Aorta (tissue), 5 donors: Measurements from ENCODE around the gene ESRP2. TPM values are rescaled to one million over a fixed set of nuclear protein-coding genes. Genes with fewer than 3 reads are reported as not detected.

Experiments
- ATAC-seq: fragments of 200-7000 bp; cut with Tn5 transposase; one replicate; pipeline ENCODE4 v1.9.1; 2022; ENCODE audit warnings: moderate library complexity; ENCODE audit not compliant: low FRiP score
- DNase-seq, 2 donors: peaks; one replicate each; pipeline ENCODE4 v3.0.0-alpha.2; 2020
- H3K27ac ChIP-seq, 2 donors: one replicate each; pipeline ENCODE4 v1.5.1; 2013; ENCODE audit warnings: low read length in 2 of 2, mild to moderate bottlenecking in 2 of 2, moderate library complexity in 2 of 2, control low read depth in 1 of 2, inconsistent platforms in 1 of 2, low read depth in 1 of 2
- H3K27me3 ChIP-seq, 2 donors: one replicate each; pipeline ENCODE4 v1.6.1; 2013; ENCODE audit warnings: control low read depth in 1 of 2, low read length in 1 of 2, mild to moderate bottlenecking in 1 of 2, moderate library complexity in 1 of 2; ENCODE audit not compliant: insufficient read depth in 2 of 2, control insufficient read depth in 1 of 2
- H3K36me3 ChIP-seq, 2 donors: one replicate each; pipeline ENCODE4 v1.6.1; 2013; ENCODE audit warnings: control low read depth in 1 of 2, low read length in 1 of 2, mild to moderate bottlenecking in 1 of 2; ENCODE audit not compliant: insufficient read depth in 2 of 2, control insufficient read depth in 1 of 2
- H3K4me1 ChIP-seq, 2 donors: one replicate each; pipeline ENCODE4 v1.6.1; 2013; ENCODE audit warnings: low read length in 2 of 2, control low read depth in 1 of 2, mild to moderate bottlenecking in 1 of 2, moderate library complexity in 1 of 2; ENCODE audit not compliant: insufficient read depth in 2 of 2, control insufficient read depth in 1 of 2
- H3K4me3 ChIP-seq, 2 donors: one replicate each; pipeline ENCODE4 v1.5.1; 2013; ENCODE audit warnings: low read length in 2 of 2, control low read depth in 1 of 2, mild to moderate bottlenecking in 1 of 2
- H3K9me3 ChIP-seq: one replicate; pipeline ENCODE4 v1.6.1; 2013; ENCODE audit warnings: mild to moderate bottlenecking, low read length; ENCODE audit not compliant: control insufficient read depth
- WGBS, 2 donors: extraction: QIAGEN DNeasy Blood & Tissue Kit; methylation state at CpG; one replicate each; pipeline ENCODE4 v1.1.7; 2013; 5-methylcytosine and 5-hydroxymethylcytosine counted together
- intact Hi-C, 2 donors: fragments of 100-400 bp; cut with DNase I; formaldehyde crosslinking; loops; one replicate each; pipeline versions ENCODE4 v1.14.2 to v1.15.0; 2022
- microRNA-seq, 2 donors: library from miRNA; unstranded; fragments of <30 nt; microRNA quantifications; one replicate each; pipeline ENCODE4 v1.2.0, GENCODE V29; 2020
- polyA plus RNA-seq, 2 donors: library from polyadenylated mRNA; stranded (reverse); fragments of 200-250 nt; gene quantifications; one replicate each; pipeline ENCODE4 v1.2.3, GENCODE V29; 2013
- total RNA-seq, 2 donors: library from RNA; stranded (reverse); fragmentation: NEBNext Ultra II Directional; extraction: Animal tissue kit (Norgen Biotek cat#: 25700); gene quantifications; one replicate each; pipeline ENCODE4 v1.2.1, GENCODE V29; 2021
- donor health status: healthy with polysubstance abuse.
- donor health status: Bipolar disorder and iron deficiency.
- donor health status: DM: no; HTN: no; CAD: no.
- donor health status: DM: no; HTN: no; CAD: no.
- donor health status: DM: yes; HTN: yes; CAD: no.

The ESRP2 gene
- total and polyA plus RNA-seq, 4 donors: 0.03 to 2.3 (median 0.48) TPM

DNA sequence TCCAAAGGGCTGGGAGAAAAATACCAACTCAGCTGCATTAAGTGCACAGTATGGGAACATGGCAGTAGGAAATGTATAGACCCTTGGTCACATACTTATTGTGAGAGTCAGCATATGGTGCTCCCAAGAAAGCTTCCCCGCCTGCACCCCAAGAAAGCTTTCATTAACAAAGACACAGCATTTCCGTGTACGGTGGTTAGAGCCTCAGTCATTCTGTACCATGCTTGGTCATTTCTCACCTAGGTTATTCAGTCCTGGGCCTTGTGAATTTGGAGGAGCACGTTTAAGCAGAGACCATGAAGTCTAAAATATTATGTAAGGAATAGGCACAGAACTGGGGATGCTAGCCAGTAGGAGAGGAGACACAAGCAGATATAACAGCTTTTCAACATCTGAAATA is 56.1 kb downstream of the ESRP2 start:
- ATAC-seq (no peak), DNase-seq (no peak)
- no peaks in the 10 kb centered on the region for H3K27me3 ChIP-seq
- H3K4me1 ChIP-seq: no peaks in the 10 kb centered on the region
- H3K9me3 ChIP-seq: no peaks in the 10 kb centered on the region
- no peak overlapping the region for H3K4me3 ChIP-seq
- H3K27ac ChIP-seq: no peak overlapping the region
- intact Hi-C loops: no loop called here
- peaks cover 3 to 4% of the 10 kb centered on the region in 2 donors for H3K36me3 ChIP-seq
- WGBS, 2 donors: 91 to 93% methylated on average over 4 of the region's 4 CpGs

DNA sequence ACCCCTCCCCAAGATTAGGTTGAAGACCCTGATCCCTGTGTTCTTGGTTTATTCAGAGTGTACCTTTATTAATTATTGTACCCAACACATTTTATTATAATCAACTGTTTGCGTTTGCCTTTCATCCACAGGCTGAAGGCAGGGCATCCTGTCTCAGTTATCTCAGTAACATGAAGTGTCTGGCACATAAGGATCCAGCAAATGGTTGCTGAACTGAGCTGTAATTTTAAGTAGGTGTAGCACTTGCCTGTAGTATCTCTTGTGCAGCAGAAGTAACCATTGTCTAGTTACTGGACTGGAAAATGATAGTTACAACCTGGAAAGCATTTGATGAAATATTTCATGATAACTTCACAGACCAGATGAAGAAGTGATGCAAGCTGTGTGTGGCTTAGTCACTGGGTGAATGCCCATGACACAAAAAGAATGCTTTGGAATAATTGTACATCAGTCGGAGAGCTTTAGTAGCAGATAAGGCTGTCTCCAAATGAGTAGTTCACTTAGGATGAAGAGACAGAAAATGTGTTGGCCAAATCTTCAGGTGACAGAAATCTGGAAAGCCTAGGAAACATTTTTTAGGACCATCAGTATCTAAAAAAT is 56.6 kb downstream of the ESRP2 start:
- peaks cover 3 to 5% of the 10 kb centered on the region in 2 donors for H3K36me3 ChIP-seq
- DNase-seq (no peak), ATAC-seq (no peak)
- H3K4me1 ChIP-seq: no peaks in the 10 kb centered on the region
- no peak overlapping the region for H3K4me3 ChIP-seq
- 86 to 88% methylated on average over 2 of the region's 2 CpGs for WGBS, 2 donors
- H3K9me3 ChIP-seq: no peaks in the 10 kb centered on the region
- no peak overlapping the region for H3K27ac ChIP-seq
- intact Hi-C loops: no loop called here
- H3K27me3 ChIP-seq: no peaks in the 10 kb centered on the region

Small RNA genes within 50 kb of the gene (microRNA-seq; reads per million reads assigned to microRNA genes)
- gene MIR6773: 0 reads per million in 2 donors

Other genes starting within 250 kb of the ESRP2 start
- gene DPEP2, start 236.6 kb downstream of the ESRP2 start, total RNA-seq: 10 to 100 TPM in 1 of 2 donors, 1 to 10 TPM in 1; 1.7 to 10.4 TPM
- gene DPEP2, start 236.6 kb downstream of the ESRP2 start, polyA plus RNA-seq: 1 to 10 TPM; 1.0 to 2.1 TPM
- gene DPEP2NB, start 220.2 kb downstream of the ESRP2 start, total RNA-seq: not detected
- gene DPEP2NB, start 220.2 kb downstream of the ESRP2 start, polyA plus RNA-seq: not detected
- gene DDX28, start 212.9 kb downstream of the ESRP2 start, total RNA-seq: 1 to 10 TPM; 4.3 to 5.3 TPM
- gene DDX28, start 212.9 kb downstream of the ESRP2 start, polyA plus RNA-seq: 1 to 10 TPM; 3.6 to 4.8 TPM
- gene DUS2, start 212.8 kb downstream of the ESRP2 start, total RNA-seq: 10 to 100 TPM in 1 of 2 donors, 1 to 10 TPM in 1; 5.4 to 13.1 TPM
- 1 to 10 TPM; 3.0 to 8.9 TPM for gene DUS2, start 212.8 kb downstream of the ESRP2 start, polyA plus RNA-seq
- gene NFATC3, start 150.8 kb downstream of the ESRP2 start, total RNA-seq: 10 to 100 TPM; 38.1 to 48.4 TPM
- 10 to 100 TPM; 10.3 to 10.4 TPM for gene NFATC3, start 150.8 kb downstream of the ESRP2 start, polyA plus RNA-seq
- 10 to 100 TPM; 13.6 to 28.4 TPM for gene PLA2G15, start 9.2 kb upstream of the ESRP2 start, total RNA-seq
- gene PLA2G15, start 9.2 kb upstream of the ESRP2 start, polyA plus RNA-seq: 1 to 10 TPM; 7.2 to 7.5 TPM
- gene SLC7A6, start 28.4 kb upstream of the ESRP2 start, total RNA-seq: 10 to 100 TPM; 47.0 to 52.4 TPM
- 10 to 100 TPM in 1 of 2 donors, 1 to 10 TPM in 1; 2.4 to 12.8 TPM for gene SLC7A6, start 28.4 kb upstream of the ESRP2 start, polyA plus RNA-seq
- 10 to 100 TPM; 13.7 to 21.1 TPM for gene SLC7A6OS, start 74.8 kb upstream of the ESRP2 start, total RNA-seq
- gene SLC7A6OS, start 74.8 kb upstream of the ESRP2 start, polyA plus RNA-seq: 1 to 10 TPM; 4.0 to 8.3 TPM
- 10 to 100 TPM; 21.4 to 41.7 TPM for gene PRMT7, start 74.9 kb upstream of the ESRP2 start, total RNA-seq
- gene PRMT7, start 74.9 kb upstream of the ESRP2 start, polyA plus RNA-seq: 10 to 100 TPM; 11.0 to 99.2 TPM
- gene SMPD3, start 212.4 kb upstream of the ESRP2 start, total RNA-seq: 1 to 10 TPM in 1 of 2 donors, under 1 TPM in 1; 0.29 to 1.1 TPM
- gene SMPD3, start 212.4 kb upstream of the ESRP2 start, polyA plus RNA-seq: 1 to 10 TPM in 1 of 2 donors, not detected in 1; 7.5 TPM